ENCODE results near the gene ADARB2.
"Not testable (repeated sequence)": the region's sequence is repeated elsewhere in the genome, so short reads cannot be mapped to it uniquely, and the experiment has no call there.

Gene ADARB2

DNA sequence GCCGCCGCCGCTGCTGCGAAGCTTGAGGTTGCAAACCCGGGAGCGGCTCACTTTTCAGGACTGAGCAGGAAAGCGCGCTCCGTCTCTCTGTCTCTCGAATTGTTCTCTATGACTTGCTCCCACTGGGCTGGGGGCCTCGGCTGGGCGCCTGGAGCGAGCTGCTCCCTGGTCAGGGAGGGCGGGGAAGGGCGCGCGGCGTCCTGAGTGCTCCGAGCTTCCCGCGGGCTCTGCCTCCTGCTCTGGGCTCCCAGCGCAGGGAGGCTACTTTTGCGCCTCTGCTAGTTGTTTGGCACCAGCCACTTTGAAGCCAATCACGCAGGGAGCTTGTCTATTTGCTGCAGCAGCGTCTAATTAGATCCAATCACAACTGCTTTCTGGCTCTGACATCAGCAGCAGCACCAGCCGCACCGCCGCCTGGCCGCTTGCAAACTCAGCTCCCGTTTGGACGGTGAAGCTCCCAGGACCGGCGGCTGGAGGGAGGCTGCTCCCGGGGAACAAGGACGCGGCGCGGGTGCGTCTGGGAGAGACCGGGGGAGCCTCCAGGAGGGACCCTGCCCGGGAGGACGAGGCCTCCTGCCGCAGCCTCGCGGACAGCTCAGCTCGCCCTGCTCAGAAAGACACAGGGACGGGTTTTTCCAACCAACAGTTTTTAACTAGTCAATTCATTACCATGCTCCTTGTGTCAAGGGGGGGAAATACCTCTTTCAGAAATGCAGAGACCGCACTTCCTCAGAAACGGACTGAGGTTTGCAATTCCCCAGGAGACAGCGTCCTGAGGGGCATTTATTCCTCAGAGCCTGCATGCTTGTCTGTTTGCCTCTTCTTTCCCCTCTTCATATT lies at the start of gene ADARB2:
ADARB2 (minus strand) TSS at position 304 of the 840 bp plus-strand sequence.
- no peak for DNase-seq (ENCODE audit: low read depth)

DNA sequence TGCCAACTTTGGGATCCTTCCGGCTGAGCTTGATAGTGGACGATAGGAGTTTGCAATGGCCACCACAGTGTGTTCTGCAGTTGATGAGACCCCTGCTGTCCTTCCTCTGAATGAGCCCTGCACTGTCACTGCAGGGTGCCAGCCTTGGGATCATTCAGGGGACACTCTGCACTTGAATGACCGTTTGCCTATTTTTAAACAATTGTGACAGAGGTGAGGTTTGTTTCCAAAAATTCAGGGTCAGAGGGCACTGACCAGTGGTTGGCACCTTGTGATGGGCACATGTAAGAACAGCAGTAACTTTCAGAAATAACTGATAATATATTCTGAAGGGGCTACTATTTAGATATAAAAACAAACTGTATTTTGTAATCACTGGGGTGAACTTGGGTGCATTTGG lies 48.5 kb upstream of the ADARB2 start:
- DNase-seq (ENCODE audit: low read depth), result no peak

DNA sequence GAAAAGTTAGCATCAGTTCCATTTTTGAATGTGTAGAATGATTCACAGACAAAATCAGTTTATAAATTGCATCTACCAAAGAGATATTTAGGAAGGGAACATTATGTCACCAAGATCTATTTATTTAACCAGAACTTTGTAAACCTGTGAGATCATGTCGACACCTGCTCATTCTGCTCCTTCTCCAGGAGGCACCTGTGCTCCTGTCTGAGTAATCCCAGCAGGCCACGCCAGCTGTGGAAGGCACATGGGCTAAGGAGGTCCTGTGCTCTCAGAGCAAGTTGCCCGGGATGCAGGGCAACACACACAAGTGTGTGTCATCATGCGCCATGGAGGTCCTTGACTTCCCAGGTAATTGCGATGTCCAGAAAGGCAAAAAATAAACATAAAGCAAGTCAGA lies 45.5 kb upstream of the ADARB2 start:
- DNase-seq (ENCODE audit: low read depth), result no peak

DNA sequence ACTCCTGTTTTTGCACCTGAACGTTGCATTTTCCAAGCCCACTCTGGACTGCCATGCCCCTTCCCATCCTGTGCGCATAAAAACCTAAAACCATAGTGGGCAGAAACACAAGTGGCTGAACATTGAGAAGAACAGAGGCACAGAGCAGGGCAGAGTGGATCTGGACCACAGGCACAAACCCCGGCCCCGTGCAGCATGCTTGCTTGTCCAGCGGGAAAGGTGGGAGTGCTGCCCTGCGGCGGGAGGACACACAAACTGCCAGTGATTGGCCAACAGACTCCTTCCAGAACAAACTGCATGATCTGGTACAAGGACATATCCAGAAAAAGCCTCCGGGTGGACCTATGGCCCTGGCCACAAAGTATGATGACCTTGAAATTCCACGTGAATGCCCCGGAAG lies 42.5 kb upstream of the ADARB2 start:
- DNase-seq (ENCODE audit: low read depth), result no peak

DNA sequence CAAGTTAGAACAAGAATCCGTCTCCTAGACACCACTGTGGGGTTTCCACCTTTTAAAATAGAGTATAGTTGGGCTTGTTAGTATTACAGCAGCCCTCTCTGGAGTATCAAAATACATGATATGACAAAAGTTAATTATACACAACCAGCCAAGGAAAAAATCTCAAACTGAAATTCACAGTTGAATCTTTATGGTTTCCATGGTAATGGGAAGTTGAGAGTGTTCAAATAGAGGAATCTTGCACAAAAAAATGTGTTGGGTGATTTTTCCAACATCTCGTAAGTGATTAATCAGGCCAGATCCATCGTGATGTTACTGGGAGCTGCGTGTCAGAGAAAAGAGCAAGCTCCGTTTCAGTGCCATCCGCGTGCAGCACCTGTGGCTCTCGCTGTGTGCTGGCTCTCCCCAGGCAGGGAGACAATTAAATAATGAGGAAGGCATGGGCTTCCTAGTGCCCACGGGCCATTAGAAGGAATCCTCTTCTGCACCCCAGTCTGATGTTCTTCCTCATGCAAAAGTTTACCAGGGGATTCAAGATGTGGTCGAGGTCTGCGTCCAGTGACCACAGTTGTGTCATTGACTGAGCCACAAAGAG lies 41.1 kb upstream of the ADARB2 start:
- no peak for DNase-seq (ENCODE audit: low read depth)

DNA sequence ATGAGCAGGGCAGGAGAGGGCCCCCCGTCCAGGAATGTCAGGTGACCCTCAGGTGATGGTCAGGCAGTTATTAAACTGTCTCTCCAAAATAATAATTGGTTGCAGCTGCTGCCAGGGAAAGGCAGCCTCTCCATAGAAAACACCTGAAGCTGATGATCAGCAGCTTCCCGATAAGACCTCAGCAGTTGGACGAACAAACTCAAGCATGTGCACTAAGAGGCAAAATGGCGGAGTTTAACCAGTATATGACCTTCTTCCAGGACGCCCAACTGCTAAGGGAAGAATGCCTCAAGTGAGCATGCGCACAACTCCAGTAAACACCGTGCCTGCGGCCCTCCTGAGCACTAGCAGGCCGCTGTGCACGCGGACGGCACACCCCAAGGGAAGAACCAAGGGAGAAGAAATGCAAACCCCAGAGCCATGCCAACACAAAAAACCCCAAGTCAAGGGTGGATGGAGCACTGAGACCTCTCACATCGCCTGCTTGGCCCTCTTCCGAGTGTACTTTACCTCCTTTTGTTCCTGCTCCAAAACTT lies 38.9 kb upstream of the ADARB2 start:
- DNase-seq (ENCODE audit: low read depth), result no peak

DNA sequence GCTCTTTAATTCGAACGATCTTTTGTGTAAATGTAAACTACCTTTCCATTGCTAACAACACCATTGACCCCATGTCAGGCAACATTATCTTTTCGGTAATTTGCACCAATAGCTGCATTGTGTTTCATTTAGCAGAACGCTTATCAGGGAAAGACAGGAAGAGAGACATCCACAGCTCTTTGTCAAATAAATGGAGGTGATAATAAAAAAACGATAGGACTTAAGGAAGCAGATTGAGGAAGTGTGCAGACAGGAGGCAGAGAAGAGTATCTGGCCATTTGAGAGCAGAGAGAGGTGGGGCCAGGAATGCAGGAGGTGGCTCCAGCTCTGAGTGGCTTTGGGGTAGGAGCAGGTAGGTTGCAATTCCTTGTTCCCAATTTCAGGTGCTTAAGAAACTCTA lies 37.5 kb upstream of the ADARB2 start:
- no peak for DNase-seq (ENCODE audit: low read depth)

DNA sequence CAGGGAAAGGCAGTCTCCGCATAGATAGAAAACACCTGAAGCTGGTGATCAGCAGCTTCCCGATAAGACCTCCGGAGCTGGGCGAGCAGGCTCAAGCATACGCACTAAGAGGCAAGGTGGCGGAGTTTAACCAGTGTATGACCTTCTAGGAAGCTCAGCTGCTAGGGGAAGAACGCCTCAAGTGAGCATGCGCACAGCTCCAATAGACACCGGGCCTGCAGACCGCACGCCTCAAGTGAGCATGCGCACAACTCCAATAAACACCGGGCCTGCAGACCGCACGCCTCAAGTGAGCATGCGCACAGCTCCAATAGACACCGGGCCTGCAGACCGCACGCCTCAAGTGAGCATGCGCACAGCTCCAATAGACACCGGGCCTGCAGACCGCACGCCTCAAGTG lies 35.9 kb upstream of the ADARB2 start:
- DNase-seq (ENCODE audit: low read depth), result not testable (repeated sequence)

DNA sequence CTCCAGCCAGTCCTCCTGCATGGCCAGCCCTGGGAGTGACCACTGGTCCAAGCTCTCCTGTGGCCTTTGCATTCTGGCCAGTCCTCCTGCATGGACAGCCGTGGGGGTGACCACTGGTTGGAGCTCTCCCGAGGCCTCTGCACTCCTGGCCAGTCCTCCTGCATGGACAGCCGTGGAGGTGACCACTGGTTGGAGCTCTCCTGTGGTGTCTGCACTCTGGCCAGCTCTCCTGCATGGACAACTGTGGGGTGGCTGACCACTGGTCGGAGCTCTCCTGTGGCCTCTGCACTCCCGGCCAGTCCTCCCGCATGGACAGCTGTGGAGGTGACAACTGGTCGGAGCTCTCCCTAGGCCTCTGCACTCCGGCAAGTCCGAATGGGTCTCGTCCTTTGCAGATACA lies 28.7 kb upstream of the ADARB2 start:
- no peak for DNase-seq (ENCODE audit: low read depth)

DNA sequence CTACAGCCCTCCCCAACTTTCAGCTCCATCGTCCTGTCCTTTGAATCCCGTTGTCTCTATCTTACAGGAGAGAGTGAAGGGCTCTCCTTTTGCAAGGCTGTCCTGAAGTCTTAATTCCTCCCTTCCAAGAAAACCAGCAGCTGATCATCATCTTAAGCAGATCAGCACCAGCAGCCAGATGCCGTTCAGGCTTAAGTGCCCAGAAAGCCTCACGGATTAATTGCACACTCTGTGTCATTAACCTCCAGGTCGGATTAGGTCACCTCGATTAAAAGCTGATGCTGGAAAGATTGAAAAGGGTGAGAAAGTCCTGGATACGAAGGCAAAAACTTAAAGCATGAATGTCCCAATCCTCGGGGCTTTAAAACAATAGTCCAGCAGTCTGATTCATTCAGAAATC lies 24.8 kb upstream of the ADARB2 start:
- DNase-seq (ENCODE audit: low read depth), result no peak

DNA sequence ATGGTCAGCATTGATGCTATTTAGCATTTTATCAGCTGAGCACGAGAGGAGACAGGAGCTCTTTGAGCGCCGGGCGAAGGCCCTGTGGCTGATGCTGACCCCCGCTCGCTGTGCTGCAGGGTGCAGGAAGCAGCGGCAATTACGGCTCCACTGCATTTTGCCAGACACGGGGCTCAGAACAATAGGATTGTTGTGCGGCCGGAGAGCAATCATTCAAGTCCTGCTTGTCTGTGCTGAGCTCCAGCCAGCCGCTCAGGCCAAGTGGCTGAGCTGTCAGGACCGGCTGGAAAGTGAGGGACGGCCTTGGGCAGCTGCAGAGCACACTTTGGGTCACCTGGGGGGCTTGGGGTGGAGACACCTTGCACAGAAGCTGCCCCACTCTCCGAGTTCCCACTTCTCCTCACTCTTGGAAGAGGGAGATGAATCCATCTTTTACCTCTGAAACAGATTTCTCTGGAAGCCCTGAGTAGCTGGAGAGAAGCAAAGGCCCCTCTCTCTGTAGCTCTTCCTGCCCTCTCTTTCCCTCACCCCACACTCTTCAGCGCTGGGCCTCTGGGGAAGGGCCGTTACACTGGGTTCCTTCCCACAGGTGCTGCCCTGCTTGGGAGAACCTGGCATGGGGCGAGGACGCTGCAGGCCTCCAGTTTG lies 17.3 kb upstream of the ADARB2 start:
- no peak for DNase-seq (ENCODE audit: low read depth)

DNA sequence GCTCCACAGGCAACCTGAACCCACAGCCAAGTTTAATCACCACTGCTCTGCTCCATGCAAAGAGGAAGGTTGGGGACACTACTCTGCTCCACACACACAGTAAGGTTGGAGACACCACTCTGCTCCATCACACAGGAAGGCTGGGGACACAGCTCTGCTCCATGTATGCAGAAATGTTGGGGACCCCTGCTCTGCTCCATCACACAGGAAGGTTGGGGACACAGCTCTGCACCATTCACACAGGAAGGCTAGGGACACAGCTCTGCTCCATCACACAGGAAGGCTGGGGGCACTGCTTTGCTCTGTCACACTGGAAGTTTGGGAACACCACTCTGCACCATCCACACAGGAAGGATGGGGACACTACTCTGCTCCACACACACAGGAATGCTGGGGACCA lies 14.8 kb upstream of the ADARB2 start:
- no peak for DNase-seq (ENCODE audit: low read depth)

DNA sequence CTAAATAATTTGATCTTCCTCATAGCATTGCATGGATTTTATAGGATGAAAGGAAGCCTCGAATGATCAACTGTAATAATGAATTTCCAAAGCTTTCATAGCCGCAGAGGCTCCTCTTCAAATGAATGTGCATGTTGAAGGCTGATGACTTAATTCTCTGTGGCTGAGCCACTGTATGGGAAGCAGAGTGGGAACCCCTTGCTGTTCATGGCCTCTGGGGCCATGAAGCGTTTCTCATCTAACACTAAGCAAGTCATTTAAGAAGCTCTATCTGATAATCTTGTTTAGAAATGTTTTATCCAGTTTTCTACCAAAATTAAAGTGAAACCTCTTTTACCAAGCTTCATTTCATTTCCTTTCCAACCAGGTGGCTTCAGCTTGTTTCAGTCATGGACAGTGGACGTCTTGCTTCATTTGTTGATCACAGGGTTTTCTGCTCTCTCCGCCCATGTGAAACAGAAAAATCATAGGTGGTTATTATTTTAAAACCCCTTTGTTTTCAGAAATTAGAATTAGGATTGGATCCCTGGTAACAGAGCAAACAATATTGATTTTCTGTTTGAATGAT lies 10.3 kb upstream of the ADARB2 start:
- DNase-seq (ENCODE audit: low read depth), result no peak

DNA sequence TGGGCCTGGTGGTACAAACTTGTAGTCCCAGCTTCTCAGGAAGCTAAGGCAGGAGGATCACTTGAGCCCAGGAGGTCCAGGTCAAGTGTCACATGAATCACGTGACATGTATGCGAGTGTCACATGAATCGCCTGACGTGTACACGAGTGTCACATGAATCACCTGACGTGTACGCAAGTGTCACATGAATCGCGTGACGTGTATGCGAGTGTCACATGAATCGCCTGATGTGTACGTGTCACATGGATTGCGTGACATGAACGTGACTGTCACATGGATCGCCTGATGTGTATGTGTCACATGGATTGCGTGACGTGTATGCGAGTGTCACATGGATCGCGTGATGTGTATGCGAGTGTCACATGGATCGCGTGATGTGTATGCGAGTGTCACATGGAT lies 9.5 kb upstream of the ADARB2 start:
- DNase-seq (ENCODE audit: low read depth), result no peak

DNA sequence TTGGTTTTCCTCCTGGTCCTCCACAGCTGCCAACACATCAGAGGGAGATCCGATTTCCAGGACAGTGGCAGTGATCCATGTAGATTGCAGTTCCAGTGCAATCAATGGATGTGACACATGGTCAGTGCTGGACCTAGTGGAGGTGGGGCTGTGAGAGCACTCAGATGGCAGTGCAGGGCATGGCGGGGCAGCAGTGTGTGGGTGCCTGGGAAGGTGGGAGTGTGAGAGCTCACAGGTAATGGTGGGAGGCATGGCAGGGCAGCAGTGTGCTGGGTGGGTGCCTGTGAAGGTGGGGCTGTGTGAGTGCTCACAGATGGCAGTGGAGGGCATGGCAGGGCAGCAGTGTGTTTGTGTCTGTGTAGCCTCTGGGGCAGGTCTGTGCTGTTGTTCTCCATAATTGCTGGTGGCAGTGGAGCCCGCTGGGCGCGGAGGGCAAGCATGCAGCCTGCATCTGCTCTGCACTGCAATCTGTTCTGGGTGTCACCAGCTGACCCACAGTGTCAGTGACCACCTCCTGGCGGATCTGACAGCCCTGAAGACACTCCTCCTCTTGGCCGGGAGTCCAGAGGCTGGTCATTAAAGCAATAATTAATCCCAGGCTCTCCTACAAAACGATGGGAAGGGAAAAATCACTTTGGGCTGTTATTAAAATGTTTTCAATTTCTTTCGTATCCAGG lies 8.6 kb upstream of the ADARB2 start:
- DNase-seq (ENCODE audit: low read depth), result no peak

DNA sequence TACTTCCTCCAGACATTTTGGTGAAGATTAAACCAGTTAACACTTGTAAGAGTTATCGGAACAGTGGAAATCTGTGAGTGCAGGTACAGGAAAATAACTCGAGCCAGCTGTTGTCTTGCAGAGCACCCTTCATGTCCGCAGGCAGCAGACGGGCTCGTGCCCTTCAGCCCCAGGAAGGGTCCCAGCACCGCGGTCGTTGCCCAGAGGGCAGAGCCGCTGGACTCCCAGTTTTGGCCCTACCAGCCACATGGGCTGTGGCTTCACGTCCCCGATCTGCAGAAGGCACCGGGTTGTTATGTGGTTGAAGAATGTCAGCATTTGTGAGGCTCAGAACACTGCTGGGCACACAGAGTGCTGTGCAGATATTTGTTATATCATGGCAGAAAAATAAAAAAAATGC lies 7.2 kb upstream of the ADARB2 start:
- DNase-seq (ENCODE audit: low read depth), result no peak

DNA sequence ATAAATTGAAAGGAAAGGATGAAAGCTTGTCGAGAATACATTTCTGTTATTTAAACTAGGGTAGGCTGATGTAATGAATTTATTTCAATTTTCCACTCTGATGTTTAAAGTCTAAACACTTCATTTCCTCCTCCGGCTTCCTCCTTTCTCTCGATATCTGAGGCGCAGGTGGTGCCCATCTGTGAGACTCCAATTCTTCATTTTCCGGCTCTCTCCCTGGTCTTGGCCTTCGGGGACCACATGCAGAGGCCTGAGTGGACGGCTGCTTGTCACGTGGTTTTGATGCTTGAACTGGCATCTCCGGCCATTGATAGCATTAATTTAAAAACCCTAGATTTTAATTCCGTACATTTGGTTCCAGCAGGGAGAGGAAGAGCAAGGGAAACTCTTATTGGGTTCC lies 5.8 kb upstream of the ADARB2 start:
- DNase-seq (ENCODE audit: low read depth), result no peak

DNA sequence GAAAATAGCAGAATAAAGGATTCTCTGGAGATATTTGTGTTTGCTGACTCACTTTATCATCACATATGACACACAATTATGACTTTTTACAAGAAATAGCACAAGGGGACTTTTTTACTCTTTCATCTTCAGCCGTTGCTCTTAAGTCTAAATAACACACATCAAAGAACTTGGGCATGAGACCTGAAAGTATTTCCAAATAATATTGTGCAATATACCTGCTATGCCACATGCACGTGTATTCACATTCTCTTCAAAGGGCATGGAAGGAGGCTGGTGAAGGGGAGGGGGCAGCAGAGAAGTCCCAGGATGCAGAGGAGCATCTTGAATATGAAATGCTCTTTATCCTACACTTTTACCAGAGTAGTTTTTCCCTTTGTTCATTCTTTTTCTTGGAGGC lies 4.1 kb upstream of the ADARB2 start:
- no peak for DNase-seq (ENCODE audit: low read depth)

DNA sequence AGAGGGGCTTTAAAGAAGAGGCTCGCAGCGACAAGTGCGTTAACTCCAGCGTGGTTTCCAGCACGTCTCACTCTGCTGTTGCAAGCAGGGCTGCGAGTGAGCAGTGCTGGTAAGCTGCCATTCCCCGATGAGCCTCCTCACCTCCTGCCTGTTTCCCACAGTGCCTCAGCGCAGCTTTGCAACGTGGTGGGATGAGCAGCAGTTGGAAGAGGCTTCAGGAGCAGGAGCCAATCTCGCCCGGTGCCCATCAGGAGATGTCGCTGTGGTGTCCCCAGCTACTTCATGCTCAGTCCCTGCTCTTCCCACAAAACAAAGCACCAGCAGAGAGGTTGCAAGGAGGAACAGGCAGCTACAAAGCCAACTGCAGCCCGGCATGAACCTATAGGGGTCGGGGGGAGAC lies 2.4 kb upstream of the ADARB2 start:
- no peak for DNase-seq (ENCODE audit: low read depth)

DNA sequence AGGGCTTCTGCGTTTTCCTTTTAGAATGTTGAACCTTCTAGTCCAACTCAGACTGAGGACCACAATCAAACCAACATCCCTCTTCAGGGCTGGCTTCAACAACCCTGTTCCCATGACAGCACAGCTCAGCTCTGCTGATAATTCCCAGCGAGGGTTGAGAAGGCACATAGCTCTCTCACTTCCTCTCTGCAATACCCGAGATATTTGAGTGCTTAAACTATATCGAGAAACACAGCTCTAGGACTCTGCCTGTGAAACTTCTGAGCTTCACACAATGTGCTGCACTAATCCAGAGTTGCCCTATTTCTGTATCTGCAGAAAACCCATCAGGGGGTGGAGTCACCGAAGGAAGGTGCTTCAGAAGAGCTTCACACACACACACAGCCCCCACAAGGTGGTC lies 1.6 kb upstream of the ADARB2 start:
- no peak for DNase-seq (ENCODE audit: low read depth)

DNA sequence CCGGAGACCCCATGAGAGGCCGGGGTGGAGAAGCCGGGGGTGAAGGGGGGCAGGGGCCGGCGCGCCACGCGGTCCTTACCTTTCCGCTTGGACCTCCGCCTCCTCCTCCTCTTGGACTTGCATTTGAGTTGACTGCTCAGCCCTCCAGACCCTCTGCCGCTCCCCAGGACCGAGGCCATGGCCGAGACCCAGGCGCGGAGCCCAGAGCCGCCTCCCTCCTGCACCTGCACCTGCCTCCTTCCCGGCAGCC lies 428 bp downstream of the ADARB2 start:
- DNase-seq (ENCODE audit: low read depth), result no peak

DNA sequence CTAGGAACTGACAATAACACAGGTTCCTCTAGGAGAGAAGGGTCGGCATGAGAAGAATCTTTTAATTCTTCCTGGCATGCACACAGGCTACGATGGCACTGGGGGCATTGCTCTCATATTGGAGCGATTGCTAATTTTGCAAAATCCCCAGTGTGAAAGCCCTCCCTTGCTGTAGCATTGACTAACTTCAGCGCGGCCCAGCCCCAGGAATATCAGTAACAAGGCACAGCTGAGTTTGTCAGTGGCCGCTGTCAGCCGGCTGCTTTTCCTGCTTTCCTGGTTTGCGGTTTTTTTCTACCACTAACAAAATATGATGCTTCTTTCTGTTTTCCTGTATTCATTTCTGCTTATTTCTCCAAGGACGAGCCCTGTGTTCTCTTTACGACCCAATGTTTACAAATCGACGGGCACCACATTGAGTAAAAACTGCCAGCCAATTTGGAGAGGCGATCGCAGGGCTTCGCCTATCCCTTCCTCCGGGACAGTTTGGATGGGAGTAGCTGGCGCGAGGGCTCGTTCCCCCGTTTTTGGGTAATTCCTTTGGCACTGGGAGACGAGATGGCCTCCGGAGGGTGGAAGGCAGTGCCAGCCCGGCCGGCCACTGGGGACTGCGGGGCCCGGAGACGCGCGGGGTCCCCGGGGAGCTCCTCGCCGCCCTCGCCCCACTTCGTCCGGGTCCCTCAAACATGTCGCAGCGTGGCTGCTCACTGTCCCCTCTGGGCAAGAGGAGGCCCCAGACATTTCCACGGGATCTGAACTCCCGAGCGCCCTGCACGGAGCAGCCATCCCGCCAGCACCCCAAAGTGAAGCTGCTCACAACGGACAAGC lies 967 bp downstream of the ADARB2 start:
- no peak for DNase-seq (ENCODE audit: low read depth)
